GM23338 (cell line): Measurements from ENCODE around the gene ZNF700. TPM values are rescaled to one million over a fixed set of nuclear protein-coding genes. Genes with fewer than 3 reads are reported as not detected.

Experiments used
- ATAC-seq: fragments of 200-7000 bp; cut with Tn5 transposase; 3 replicates; pipeline ENCODE4 v1.9.1; 2020
- DNase-seq: peaks from one replicate; pipeline ENCODE4 v3.0.0-alpha.2; 2015; ENCODE audit warnings: low spot score
- H2AFZ ChIP-seq: fragments of 200-600 bp; sonication (generic); 2 replicates; pipeline ENCODE4 v1.8.0; 2016; ENCODE audit warnings: antibody characterized with exemption, mild to moderate bottlenecking, moderate library complexity
- H3F3A ChIP-seq: fragments of 200-600 bp; sonication (generic); replicated peaks from 2 replicates; pipeline ENCODE4 v1.8.0; 2017; ENCODE audit warnings: antibody characterized with exemption, mixed run types, low read depth
- H3K27ac ChIP-seq: fragments of 200-600 bp; sonication (generic); 2 replicates; pipeline ENCODE4 v1.6.1; 2016; ENCODE audit warnings: low read depth
- H3K27me3 ChIP-seq: fragments of 200-600 bp; sonication (generic); 2 replicates; pipeline ENCODE4 v1.8.0; 2016; ENCODE audit warnings: mild to moderate bottlenecking, mixed run types, moderate library complexity; ENCODE audit not compliant: insufficient read depth
- H3K36me3 ChIP-seq: fragments of 200-600 bp; sonication (generic); 2 replicates; pipeline ENCODE4 v1.8.0; 2016; ENCODE audit warnings: mild to moderate bottlenecking; ENCODE audit not compliant: insufficient read depth
- H3K4me1 ChIP-seq: fragments of 200-600 bp; sonication (generic); 2 replicates; pipeline ENCODE4 v1.8.0; 2016; ENCODE audit warnings: mild to moderate bottlenecking, moderate library complexity; ENCODE audit not compliant: insufficient read depth
- H3K4me2 ChIP-seq: fragments of 200-600 bp; sonication (generic); 2 replicates; pipeline ENCODE4 v1.7.1; 2017; ENCODE audit warnings: mixed run types
- H3K4me3 ChIP-seq: fragments of 200-600 bp; sonication (generic); 2 replicates; pipeline ENCODE4 v1.6.1; 2016; ENCODE audit warnings: mixed run types
- H3K79me2 ChIP-seq: fragments of 200-600 bp; sonication (generic); replicated peaks from 2 replicates; pipeline ENCODE4 v1.8.0; 2017; ENCODE audit warnings: mild to moderate bottlenecking; ENCODE audit not compliant: insufficient read depth
- H3K9me2 ChIP-seq: fragments of 200-600 bp; sonication (generic); 2 replicates; pipeline ENCODE4 v1.8.0; 2017; ENCODE audit not compliant: insufficient read depth
- H4K20me1 ChIP-seq: fragments of 200-600 bp; sonication (generic); replicated peaks from 2 replicates; pipeline ENCODE4 v1.8.0; 2017; ENCODE audit warnings: mild to moderate bottlenecking; ENCODE audit not compliant: insufficient read depth
- H3K27ac Mint-ChIP-seq: 2 replicates; pipeline ENCODE4 v1.8.0; 2020; ENCODE audit warnings: inconsistent platforms, mild to moderate bottlenecking, moderate library complexity, mixed read lengths
- H3K27me3 Mint-ChIP-seq: 3 replicates; pipeline ENCODE4 v1.8.0; 2022; ENCODE audit warnings: low read depth, mild to moderate bottlenecking, moderate library complexity, mixed read lengths, inconsistent platforms; ENCODE audit not compliant: insufficient read depth, poor library complexity
- H3K36me3 Mint-ChIP-seq: 3 replicates; pipeline ENCODE4 v1.8.0; 2021; ENCODE audit warnings: low read depth, mild to moderate bottlenecking, inconsistent platforms, moderate library complexity, mixed read lengths
- H3K4me1 Mint-ChIP-seq: 3 replicates; pipeline ENCODE4 v1.8.0; 2020; ENCODE audit warnings: mild to moderate bottlenecking, inconsistent platforms, mixed read lengths
- H3K4me3 Mint-ChIP-seq: 3 replicates; pipeline ENCODE4 v1.8.0; 2021; ENCODE audit warnings: moderate library complexity, mild to moderate bottlenecking, inconsistent platforms, mixed read lengths
- H3K9me3 Mint-ChIP-seq: 3 replicates; pipeline ENCODE4 v1.8.0; 2020; ENCODE audit warnings: moderate library complexity, mild to moderate bottlenecking, inconsistent platforms, mixed read lengths
- CREB1 ChIP-seq: fragments of 250-450 bp; sonication (Bioruptor Pico); IDR thresholded peaks from 2 replicates; pipeline ENCODE4 v1.5.0; 2020; ENCODE audit warnings: low read depth, mild to moderate bottlenecking, moderate library complexity
- ETS1 ChIP-seq: IDR thresholded peaks from 2 replicates; pipeline ENCODE4 v1.6.1; 2016; ENCODE audit warnings: antibody characterized with exemption
- EZH2 ChIP-seq: fragments of 200-600 bp; sonication (generic); IDR thresholded peaks from one replicate; pipeline ENCODE4 v1.8.0; 2017; ENCODE audit warnings: antibody characterized with exemption, mild to moderate bottlenecking, low read depth; ENCODE audit not compliant: unreplicated experiment
- JUNB ChIP-seq: IDR thresholded peaks from one replicate; pipeline ENCODE4 v1.6.1; 2016; ENCODE audit warnings: antibody characterized with exemption; ENCODE audit not compliant: unreplicated experiment
- NANOG ChIP-seq: IDR thresholded peaks from 2 replicates; pipeline ENCODE4 v1.6.1; 2016; ENCODE audit warnings: antibody characterized with exemption, borderline replicate concordance
- POLR2AphosphoS5 ChIP-seq: IDR thresholded peaks from 2 replicates; pipeline ENCODE4 v1.6.1; 2016; ENCODE audit warnings: antibody characterized with exemption, low read depth
- STAT1 ChIP-seq: IDR thresholded peaks from one replicate; pipeline ENCODE4 v1.6.1; 2016; ENCODE audit warnings: antibody characterized with exemption; ENCODE audit not compliant: unreplicated experiment
- ZNF114 ChIP-seq: fragments of 250-450 bp; sonication (Bioruptor Pico); IDR thresholded peaks from 2 replicates; pipeline ENCODE4 v1.5.0; 2020; ENCODE audit warnings: mild to moderate bottlenecking, moderate library complexity
- ZNF331 ChIP-seq: fragments of 250-450 bp; sonication (Bioruptor Pico); IDR thresholded peaks from 2 replicates; pipeline ENCODE4 v1.5.0; 2020; ENCODE audit warnings: low read depth, mild to moderate bottlenecking, moderate library complexity
- polyA plus RNA-seq: library from polyadenylated mRNA; unstranded; fragments of >200 nt; fragmentation: Nextera tagmentation; extraction: Ambion mirVana; gene quantifications from 2 replicates; pipeline ENCODE4 v1.2.1, GENCODE V29; 2016
- total RNA-seq: library from RNA; depleted of rRNA; stranded (reverse); fragments of >200 nt; shearing (Covaris generic); gene quantifications from 2 replicates; pipeline ENCODE4 v1.2.3, GENCODE V29; 2014
- TF ChIP-seq, protein P1 (sequence below), 2 experiments: fragments of 200-600 bp in 1 of 2; sonication (generic) in 1 of 2; conservative IDR thresholded peaks; 2 replicates each; pipeline versions ENCODE4 v1.5.1 to v1.6.1; 2016 to 2017; ENCODE audit warnings: antibody characterized with exemption in 2 of 2, low read depth in 2 of 2, mild to moderate bottlenecking in 2 of 2, moderate library complexity in 1 of 2
- TF ChIP-seq, protein P2 (sequence below): fragments of 250-450 bp; sonication (Bioruptor Pico); IDR thresholded peaks from 2 replicates; pipeline ENCODE4 v1.5.0; 2020; ENCODE audit warnings: mild to moderate bottlenecking, moderate library complexity
- TF ChIP-seq, protein P3 (sequence below): IDR thresholded peaks from one replicate; pipeline ENCODE4 v1.6.1; 2018; ENCODE audit warnings: antibody characterized with exemption; ENCODE audit not compliant: unreplicated experiment

The ZNF700 gene
- total and polyA plus RNA-seq, 2 experiments from 2014 or later = 6.0 to 13.6 TPM

DNA sequence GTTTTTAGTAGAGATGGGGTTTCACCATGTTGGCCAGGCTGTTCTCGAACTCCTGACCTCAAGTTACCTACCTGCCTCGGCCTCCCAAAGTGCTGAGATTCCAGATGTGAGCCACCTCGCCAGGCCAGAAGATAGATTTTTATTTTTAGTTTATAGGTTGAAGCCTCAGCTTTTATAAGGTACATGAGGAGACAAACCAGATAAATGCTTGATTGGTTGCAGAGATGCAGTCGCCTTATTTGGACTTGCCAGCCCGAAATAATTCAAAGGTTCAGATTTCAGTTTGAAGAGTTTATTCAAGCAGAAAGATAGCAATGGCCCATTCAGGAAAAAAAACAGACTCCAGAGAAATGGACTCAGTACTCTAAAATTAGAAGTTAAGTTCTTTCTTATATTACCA, 34.3 kb upstream of the ZNF700 start (continued):
- TF ChIP-seq ETS1 (no peak), STAT1 (no peak), JUNB (no peak)

- peaks cover 22% of the 10 kb centered on the region; the same call in 1 of the 2 replicates for H3K36me3 ChIP-seq
- ATAC-seq (no peak), DNase-seq (no peak)
- no peaks in the 10 kb centered on the region for H3F3A ChIP-seq
- H3K79me2 ChIP-seq = peaks cover 71% of the 10 kb centered on the region
- Mint-ChIP-seq H3K36me3 (peaks cover 27% of the 10 kb centered on the region), H3K27me3 (peaks cover 11% of the 10 kb centered on the region), H3K9me3 (peaks cover 93% of the 10 kb centered on the region), H3K27ac (no peak overlapping the region), H3K4me1 (no peaks in the 10 kb centered on the region), H3K4me3 (no peak overlapping the region)
- no peak overlapping the region for H2AFZ ChIP-seq
- H3K27ac ChIP-seq = no peak overlapping the region
- no peak overlapping the region for H3K4me3 ChIP-seq
- no peaks in the 10 kb centered on the region for H3K9me2 ChIP-seq
- peaks cover 8% of the 10 kb centered on the region for H3K4me1 ChIP-seq
- H3K4me2 ChIP-seq = no peak overlapping the region
- no peaks in the 10 kb centered on the region for H4K20me1 ChIP-seq
- H3K27me3 ChIP-seq = no peaks in the 10 kb centered on the region
- TF ChIP-seq, protein P1, sequence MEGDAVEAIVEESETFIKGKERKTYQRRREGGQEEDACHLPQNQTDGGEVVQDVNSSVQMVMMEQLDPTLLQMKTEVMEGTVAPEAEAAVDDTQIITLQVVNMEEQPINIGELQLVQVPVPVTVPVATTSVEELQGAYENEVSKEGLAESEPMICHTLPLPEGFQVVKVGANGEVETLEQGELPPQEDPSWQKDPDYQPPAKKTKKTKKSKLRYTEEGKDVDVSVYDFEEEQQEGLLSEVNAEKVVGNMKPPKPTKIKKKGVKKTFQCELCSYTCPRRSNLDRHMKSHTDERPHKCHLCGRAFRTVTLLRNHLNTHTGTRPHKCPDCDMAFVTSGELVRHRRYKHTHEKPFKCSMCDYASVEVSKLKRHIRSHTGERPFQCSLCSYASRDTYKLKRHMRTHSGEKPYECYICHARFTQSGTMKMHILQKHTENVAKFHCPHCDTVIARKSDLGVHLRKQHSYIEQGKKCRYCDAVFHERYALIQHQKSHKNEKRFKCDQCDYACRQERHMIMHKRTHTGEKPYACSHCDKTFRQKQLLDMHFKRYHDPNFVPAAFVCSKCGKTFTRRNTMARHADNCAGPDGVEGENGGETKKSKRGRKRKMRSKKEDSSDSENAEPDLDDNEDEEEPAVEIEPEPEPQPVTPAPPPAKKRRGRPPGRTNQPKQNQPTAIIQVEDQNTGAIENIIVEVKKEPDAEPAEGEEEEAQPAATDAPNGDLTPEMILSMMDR (conservative IDR thresholded peaks at IDR 0.05; ENCODE audit: low read depth in 2 of 2) = no peak
- TF ChIP-seq EZH2 (no peak), ETS1 (no peak), STAT1 (no peak), NANOG (no peak), POLR2AphosphoS5 (no peak), ZNF114 (CRISPR knock-in tag) (no peak), JUNB (no peak), ZNF331 (CRISPR knock-in tag) (no peak), CREB1 (CRISPR knock-in tag) (no peak)
- TF ChIP-seq, protein P2, sequence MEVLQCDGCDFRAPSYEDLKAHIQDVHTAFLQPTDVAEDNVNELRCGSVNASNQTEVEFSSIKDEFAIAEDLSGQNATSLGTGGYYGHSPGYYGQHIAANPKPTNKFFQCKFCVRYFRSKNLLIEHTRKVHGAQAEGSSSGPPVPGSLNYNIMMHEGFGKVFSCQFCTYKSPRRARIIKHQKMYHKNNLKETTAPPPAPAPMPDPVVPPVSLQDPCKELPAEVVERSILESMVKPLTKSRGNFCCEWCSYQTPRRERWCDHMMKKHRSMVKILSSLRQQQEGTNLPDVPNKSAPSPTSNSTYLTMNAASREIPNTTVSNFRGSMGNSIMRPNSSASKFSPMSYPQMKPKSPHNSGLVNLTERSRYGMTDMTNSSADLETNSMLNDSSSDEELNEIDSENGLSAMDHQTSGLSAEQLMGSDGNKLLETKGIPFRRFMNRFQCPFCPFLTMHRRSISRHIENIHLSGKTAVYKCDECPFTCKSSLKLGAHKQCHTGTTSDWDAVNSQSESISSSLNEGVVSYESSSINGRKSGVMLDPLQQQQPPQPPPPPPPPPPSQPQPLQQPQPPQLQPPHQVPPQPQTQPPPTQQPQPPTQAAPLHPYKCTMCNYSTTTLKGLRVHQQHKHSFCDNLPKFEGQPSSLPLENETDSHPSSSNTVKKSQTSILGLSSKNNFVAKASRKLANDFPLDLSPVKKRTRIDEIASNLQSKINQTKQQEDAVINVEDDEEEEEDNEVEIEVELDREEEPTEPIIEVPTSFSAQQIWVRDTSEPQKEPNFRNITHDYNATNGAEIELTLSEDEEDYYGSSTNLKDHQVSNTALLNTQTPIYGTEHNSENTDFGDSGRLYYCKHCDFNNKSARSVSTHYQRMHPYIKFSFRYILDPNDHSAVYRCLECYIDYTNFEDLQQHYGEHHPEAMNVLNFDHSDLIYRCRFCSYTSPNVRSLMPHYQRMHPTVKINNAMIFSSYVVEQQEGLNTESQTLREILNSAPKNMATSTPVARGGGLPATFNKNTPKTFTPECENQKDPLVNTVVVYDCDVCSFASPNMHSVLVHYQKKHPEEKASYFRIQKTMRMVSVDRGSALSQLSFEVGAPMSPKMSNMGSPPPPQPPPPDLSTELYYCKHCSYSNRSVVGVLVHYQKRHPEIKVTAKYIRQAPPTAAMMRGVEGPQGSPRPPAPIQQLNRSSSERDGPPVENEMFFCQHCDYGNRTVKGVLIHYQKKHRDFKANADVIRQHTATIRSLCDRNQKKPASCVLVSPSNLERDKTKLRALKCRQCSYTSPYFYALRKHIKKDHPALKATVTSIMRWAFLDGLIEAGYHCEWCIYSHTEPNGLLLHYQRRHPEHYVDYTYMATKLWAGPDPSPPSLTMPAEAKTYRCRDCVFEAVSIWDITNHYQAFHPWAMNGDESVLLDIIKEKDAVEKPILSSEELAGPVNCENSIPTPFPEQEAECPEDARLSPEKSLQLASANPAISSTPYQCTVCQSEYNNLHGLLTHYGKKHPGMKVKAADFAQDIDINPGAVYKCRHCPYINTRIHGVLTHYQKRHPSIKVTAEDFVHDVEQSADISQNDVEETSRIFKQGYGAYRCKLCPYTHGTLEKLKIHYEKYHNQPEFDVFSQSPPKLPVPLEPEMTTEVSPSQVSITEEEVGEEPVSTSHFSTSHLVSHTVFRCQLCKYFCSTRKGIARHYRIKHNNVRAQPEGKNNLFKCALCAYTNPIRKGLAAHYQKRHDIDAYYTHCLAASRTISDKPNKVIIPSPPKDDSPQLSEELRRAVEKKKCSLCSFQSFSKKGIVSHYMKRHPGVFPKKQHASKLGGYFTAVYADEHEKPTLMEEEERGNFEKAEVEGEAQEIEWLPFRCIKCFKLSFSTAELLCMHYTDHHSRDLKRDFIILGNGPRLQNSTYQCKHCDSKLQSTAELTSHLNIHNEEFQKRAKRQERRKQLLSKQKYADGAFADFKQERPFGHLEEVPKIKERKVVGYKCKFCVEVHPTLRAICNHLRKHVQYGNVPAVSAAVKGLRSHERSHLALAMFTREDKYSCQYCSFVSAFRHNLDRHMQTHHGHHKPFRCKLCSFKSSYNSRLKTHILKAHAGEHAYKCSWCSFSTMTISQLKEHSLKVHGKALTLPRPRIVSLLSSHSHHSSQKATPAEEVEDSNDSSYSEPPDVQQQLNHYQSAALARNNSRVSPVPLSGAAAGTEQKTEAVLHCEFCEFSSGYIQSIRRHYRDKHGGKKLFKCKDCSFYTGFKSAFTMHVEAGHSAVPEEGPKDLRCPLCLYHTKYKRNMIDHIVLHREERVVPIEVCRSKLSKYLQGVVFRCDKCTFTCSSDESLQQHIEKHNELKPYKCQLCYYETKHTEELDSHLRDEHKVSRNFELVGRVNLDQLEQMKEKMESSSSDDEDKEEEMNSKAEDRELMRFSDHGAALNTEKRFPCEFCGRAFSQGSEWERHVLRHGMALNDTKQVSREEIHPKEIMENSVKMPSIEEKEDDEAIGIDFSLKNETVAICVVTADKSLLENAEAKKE (CRISPR knock-in tag) = no peak
- TF ChIP-seq, protein P3, sequence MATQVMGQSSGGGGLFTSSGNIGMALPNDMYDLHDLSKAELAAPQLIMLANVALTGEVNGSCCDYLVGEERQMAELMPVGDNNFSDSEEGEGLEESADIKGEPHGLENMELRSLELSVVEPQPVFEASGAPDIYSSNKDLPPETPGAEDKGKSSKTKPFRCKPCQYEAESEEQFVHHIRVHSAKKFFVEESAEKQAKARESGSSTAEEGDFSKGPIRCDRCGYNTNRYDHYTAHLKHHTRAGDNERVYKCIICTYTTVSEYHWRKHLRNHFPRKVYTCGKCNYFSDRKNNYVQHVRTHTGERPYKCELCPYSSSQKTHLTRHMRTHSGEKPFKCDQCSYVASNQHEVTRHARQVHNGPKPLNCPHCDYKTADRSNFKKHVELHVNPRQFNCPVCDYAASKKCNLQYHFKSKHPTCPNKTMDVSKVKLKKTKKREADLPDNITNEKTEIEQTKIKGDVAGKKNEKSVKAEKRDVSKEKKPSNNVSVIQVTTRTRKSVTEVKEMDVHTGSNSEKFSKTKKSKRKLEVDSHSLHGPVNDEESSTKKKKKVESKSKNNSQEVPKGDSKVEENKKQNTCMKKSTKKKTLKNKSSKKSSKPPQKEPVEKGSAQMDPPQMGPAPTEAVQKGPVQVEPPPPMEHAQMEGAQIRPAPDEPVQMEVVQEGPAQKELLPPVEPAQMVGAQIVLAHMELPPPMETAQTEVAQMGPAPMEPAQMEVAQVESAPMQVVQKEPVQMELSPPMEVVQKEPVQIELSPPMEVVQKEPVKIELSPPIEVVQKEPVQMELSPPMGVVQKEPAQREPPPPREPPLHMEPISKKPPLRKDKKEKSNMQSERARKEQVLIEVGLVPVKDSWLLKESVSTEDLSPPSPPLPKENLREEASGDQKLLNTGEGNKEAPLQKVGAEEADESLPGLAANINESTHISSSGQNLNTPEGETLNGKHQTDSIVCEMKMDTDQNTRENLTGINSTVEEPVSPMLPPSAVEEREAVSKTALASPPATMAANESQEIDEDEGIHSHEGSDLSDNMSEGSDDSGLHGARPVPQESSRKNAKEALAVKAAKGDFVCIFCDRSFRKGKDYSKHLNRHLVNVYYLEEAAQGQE = no peak
Measured at GRCh38 chr19:11894851-11895250, 30.1 kb upstream of the ZNF700 start.
